ENCODE results near the gene METAP2. TPM values are rescaled to one million over a fixed set of nuclear protein-coding genes. Genes with fewer than 3 reads are reported as not detected.

METAP2 gene
- total RNA-seq: 59.1 and 91.0 TPM in 2 replicates

GRCh38 chr12:95473884-95474659 lies at the start of gene METAP2:
Gene METAP2, plus strand, starts transcription at chr12:95474152. Its CDS starts 28 bp downstream, at chr12:95474180.

GRCh38 chr12:95551305-95551704 lies 77.4 kb downstream of the METAP2 start, which contains the start of gene USP44:
Gene USP44, minus strand, starts transcription at chr12:95551476. Its CDS starts 17,220 bp downstream, at chr12:95534256.

Other genes starting within 250 kb of the METAP2 start
- not detected in 2 replicates for gene USP44, start 77.3 kb downstream of the METAP2 start, total RNA-seq